Measurements from ENCODE around the gene MIER2.
"Not testable (repeated sequence)": the region's sequence is repeated elsewhere in the genome, so short reads cannot be mapped to it uniquely, and the experiment has no call there.

Gene MIER2

DNA sequence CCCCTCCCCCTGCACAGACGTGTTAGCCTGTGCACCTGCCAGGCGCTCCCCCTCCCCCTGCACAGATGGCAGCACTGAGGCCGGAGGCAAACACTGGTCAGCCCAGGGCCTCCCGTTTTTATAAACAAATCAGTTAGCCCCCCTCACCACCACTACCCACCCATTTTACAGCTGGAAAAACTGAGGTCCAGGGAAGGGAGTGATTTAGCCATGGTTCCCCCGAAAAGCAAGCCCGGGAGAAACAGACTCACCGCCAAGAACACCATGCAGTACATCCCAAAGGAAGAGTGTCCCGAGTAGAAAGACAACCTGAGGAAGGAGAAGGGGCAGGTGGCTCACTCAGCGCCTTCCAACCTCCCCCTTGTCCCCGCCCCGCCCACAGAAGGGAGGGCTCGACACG is 62.1 kb downstream of the MIER2 start:
- Mint-ChIP-seq H3K4me3 (no peak overlapping the region), H3K4me1 (no peaks in the 10 kb centered on the region), H3K27me3 (peaks cover 40% of the 10 kb centered on the region), H3K27ac (no peak overlapping the region), H3K9me3 (no peaks in the 10 kb centered on the region)
- no peak for ATAC-seq
- no peak for DNase-seq

DNA sequence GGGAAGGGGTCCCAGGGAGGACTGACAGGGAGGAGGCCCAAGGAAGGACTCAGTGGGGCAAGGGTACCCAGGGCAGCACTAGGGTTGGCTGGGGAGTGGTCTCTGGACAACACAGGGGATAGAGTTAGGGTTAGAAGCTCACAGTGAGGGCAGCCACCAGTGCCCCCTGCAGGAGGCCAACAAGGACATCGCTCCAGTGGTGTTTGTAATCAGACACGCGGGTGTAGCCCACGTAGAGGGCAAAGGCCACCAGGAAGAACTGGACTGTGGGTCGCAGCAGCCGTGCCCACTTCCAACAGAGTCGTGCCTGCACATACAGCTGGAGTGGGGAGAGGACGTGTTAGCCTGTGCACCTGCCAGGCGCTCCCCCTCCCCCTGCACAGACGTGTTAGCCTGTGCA is 62.6 kb downstream of the MIER2 start:
- Mint-ChIP-seq H3K4me1 (no peaks in the 10 kb centered on the region), H3K27ac (no peak overlapping the region), H3K4me3 (no peak overlapping the region), H3K27me3 (peaks cover 44% of the 10 kb centered on the region), H3K9me3 (no peaks in the 10 kb centered on the region)
- ATAC-seq (no peak), DNase-seq (no peak)

DNA sequence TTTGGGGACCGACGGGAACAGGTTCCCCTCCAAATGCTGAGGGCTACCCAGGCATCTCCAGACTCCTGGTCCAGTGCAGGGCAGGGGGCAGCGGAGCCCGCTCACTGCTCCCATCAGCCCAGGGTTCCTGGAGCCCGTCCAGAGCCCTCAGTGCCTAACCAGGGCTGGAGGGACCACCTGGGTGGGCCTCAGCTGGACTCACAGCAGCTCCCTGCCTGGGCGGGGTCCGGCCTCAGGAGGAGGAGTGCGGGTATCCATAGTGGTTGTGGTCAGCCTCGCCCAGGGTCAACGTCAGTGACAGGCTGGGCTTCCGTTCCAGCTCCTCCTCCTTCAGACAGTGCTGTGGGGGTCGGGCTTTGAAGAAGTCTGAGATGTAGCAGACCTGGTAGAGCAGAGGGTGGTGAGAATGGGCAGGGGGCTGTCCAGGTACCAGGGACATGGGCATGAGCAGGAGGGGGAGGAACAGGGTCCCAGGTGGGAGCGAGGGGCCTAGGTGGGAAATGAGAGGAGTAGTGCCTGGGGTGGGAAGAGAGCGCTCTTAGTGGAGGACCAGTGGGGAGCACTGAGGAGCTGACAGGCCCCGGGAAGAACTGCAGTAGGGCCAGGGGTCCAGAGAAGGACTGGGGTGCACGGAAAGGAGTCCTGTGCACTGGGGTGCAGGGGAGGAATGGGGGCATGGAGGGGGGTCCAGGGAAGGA is 63.3 kb downstream of the MIER2 start:
- no peaks in the 10 kb centered on the region for H3K9me3 Mint-ChIP-seq
- DNase-seq (no peak), ATAC-seq (no peak)
- no peaks in the 10 kb centered on the region for H3K4me1 Mint-ChIP-seq
- H3K27me3 Mint-ChIP-seq = peaks cover 46% of the 10 kb centered on the region
- no peak overlapping the region for H3K27ac Mint-ChIP-seq
- H3K4me3 Mint-ChIP-seq = no peak overlapping the region

DNA sequence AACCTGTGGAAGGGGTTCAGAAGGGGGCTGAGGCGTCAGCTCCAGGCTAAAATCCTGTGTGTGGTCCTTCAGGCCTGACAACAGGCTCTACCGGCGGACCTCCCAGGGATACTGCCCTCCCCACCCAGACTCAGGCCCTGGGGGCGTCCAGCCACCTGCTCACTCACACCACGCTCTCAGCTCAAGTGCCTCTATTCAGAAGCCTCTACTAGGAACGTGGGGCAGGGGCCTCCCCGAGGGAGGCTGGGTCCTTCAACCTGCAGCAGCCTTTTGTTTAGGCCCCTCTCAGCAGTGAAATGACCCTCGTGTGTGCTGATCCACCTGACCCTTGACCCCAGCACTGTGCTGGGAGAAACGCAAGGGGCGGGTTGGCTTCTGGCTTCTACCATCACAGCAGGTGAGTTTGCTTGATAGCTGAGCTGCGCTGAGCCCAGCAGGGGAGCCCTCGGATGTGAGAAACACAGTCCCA is 64.0 kb downstream of the MIER2 start:
- Mint-ChIP-seq H3K4me1 (no peaks in the 10 kb centered on the region), H3K4me3 (no peak overlapping the region), H3K27ac (no peak overlapping the region), H3K27me3 (peaks cover 54% of the 10 kb centered on the region), H3K9me3 (no peaks in the 10 kb centered on the region)
- ATAC-seq = no peak
- DNase-seq = no peak

DNA sequence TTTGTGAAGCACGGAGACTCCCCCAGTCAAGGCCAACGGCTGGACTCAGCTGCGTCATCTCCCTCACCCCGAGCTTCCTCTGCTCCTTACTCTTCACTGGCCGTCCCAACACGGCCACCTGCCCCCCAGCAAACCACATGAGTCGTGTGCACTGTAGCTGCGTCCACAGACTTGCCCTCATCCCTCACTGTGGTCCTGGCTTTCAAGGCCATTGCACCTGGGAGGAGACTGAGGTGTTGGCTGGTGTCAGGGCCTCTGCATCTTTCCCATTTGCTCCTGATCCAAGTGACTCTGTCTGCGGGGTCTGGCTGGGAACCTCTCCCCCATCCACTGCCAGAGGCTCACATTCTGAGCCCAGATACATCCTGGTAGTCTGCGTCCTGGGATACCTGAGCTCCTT is 64.9 kb downstream of the MIER2 start:
- H3K4me3 Mint-ChIP-seq = no peak overlapping the region
- ATAC-seq (no peak), DNase-seq (peak in 1 of 2 donors; percentile 8)
- no peaks in the 10 kb centered on the region for H3K4me1 Mint-ChIP-seq
- H3K9me3 Mint-ChIP-seq = no peaks in the 10 kb centered on the region
- peaks cover 63% of the 10 kb centered on the region for H3K27me3 Mint-ChIP-seq
- no peak overlapping the region for H3K27ac Mint-ChIP-seq

DNA sequence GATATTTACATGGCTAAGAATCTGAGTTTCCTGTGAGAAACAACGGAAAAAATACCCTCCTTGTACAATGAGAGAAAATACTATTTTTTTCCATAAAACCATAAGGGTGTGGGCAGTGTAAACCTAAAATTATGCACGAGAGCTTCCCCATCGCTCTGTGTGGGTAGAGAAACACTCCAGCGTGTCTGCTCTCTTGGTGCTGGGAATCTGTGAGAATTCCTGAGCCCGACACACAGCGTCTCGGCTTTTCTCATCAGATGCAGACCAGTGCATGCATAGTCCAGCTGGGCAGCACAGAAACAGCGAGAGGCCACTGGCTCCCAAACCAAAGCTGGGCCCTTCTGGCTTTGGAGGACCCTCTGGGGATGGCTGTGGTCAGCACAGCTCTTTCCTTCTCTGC is 65.4 kb downstream of the MIER2 start:
- Mint-ChIP-seq H3K27ac (no peak overlapping the region), H3K9me3 (no peaks in the 10 kb centered on the region), H3K4me1 (no peaks in the 10 kb centered on the region), H3K4me3 (no peak overlapping the region), H3K27me3 (peaks cover 65% of the 10 kb centered on the region)
- ATAC-seq (no peak), DNase-seq (peak in 1 of 2 donors; percentile 2)

DNA sequence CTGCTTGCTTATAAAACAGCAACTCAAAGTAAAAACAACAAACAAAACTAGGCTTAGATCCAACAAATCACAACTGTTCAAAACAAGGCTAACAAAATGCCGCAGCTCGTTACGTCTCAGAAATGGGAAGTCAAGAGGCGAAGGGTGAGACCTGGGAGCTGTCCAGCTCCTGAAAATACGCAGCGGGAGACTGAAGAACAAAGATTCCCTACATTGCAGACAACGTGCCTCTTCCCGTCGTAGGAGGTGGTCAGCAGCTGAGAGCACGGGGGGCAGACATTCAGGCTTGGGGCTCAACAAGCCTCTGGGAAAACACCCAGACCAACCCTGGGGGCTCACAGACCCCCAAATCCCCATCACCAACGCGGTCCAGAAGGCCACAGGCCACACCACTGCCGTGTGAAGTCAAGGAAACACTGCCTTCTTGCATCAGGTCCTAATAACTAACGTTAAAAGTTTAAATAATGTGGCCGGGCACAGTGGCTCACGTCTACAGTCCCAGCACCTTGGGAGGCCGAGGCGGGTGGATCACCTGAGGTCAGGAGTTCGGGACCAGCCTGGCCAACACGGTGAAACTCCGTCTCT is 66.9 kb downstream of the MIER2 start:
- Mint-ChIP-seq H3K4me1 (no peaks in the 10 kb centered on the region), H3K4me3 (no peak overlapping the region), H3K9me3 (no peaks in the 10 kb centered on the region), H3K27ac (no peak overlapping the region), H3K27me3 (peaks cover 64% of the 10 kb centered on the region)
- ATAC-seq (no peak), DNase-seq (peak in 1 of 2 donors; percentile 6)

DNA sequence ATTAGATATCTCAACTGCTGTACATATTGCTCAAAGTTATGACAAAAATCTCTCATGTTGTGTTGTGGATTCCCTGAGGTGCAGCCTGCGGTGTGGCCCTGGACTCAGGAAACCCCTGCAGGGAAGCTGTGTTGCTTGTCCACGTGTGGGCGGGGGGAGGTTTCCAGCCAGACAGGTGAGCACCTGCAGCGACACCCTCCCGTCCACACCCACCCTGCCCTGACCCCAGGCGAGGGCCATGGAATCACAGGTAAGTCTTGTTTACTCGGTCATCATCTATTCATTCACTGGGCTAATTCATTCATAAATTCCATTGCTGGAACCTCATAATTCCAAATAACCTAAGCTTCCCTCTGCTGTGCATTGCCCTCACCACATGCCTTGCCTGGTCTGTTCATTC is 67.5 kb downstream of the MIER2 start:
- DNase-seq (peak in 1 of 2 donors; percentile 6), ATAC-seq (no peak)
- no peak overlapping the region for H3K4me3 Mint-ChIP-seq
- H3K27ac Mint-ChIP-seq = no peak overlapping the region
- H3K9me3 Mint-ChIP-seq = no peaks in the 10 kb centered on the region
- peaks cover 68% of the 10 kb centered on the region for H3K27me3 Mint-ChIP-seq
- no peaks in the 10 kb centered on the region for H3K4me1 Mint-ChIP-seq

DNA sequence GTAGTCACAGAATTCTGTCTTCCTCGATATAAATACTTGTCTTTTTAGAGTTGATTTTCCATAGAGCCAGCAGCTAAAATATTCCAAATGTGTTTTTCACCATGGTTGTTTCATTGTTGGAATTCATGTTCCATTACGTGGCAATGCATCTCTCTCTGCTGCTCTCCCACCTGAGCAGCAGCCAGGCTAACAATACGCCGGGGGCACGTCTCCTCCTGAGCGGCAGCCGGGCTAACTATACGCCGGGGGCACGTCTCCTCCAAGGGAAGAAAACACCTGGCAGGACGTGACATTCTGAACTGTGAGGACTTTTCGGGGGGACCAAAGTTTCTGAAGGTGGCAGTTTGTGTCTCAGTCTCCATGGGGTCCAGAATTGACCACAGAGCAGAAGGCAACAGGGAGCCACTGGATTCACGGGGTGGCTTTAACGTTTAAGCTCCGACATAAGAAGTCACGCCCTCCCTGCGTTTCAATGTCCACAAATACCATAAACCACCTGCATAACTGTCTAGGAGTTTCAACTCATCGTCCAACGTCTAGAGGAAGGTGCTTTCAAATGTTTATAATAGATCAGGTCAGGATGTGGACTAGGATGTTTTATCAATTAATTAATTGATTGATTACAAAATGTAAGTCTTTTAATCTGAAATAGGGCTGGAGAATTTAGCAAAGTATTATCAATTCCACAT is 68.5 kb downstream of the MIER2 start:
- no peaks in the 10 kb centered on the region for H3K4me1 Mint-ChIP-seq
- no peak overlapping the region for H3K27ac Mint-ChIP-seq
- peaks cover 73% of the 10 kb centered on the region for H3K27me3 Mint-ChIP-seq
- DNase-seq = peak in 1 of 2 donors; percentile 4
- no peak for ATAC-seq
- no peaks in the 10 kb centered on the region for H3K9me3 Mint-ChIP-seq
- H3K4me3 Mint-ChIP-seq = no peak overlapping the region

DNA sequence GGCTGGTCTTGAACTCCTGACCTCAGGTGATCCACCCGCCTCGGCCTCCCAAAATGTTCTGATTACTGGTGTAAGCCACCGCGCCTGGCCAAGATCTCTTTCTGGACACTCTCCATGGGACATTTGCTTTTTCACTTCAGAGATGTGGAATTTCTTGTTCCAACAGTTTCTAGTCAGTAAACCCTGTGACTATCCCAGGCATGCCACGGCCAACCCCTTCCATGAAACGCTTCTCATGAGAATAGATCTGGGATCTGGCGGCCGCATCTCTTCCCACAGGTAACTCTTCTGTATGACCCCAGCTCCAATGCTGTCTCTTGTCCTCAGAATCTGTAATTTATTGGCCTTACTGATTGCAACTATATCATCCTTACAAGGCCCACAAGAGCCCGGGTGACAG is 69.6 kb downstream of the MIER2 start:
- peaks cover 74% of the 10 kb centered on the region for H3K27me3 Mint-ChIP-seq

DNA sequence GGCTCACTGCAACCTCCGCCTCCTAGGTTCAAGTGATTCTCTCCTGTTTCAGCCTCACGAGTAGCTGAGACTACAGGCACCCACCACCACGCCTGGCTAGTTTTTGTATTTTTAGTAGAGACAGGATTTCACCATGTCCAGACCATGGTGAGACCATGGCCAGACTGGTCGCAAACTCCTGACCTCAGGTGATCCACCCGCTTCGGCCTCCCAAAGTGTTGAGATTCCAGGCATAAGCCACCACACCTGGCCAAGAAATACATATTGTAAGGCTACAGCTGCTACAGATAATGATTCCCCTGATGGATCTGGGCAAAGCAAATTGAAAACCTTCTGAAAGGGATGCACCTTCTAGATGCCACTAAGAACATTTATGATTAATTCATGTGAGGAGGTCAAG is 71.2 kb downstream of the MIER2 start:
- DNase-seq = no peak
- Mint-ChIP-seq H3K9me3 (no peaks in the 10 kb centered on the region), H3K27me3 (peaks cover 77% of the 10 kb centered on the region), H3K4me1 (no peaks in the 10 kb centered on the region), H3K4me3 (no peak overlapping the region), H3K27ac (no peak overlapping the region)
- ATAC-seq = no peak

More for the DNA sequence above, 69.6 kb downstream of the MIER2 start:
- Mint-ChIP-seq H3K9me3 (no peaks in the 10 kb centered on the region), H3K27ac (no peak overlapping the region), H3K4me3 (no peak overlapping the region), H3K4me1 (no peaks in the 10 kb centered on the region)
- peak in 1 of 2 donors; percentile 2 for DNase-seq
- ATAC-seq = no peak

DNA sequence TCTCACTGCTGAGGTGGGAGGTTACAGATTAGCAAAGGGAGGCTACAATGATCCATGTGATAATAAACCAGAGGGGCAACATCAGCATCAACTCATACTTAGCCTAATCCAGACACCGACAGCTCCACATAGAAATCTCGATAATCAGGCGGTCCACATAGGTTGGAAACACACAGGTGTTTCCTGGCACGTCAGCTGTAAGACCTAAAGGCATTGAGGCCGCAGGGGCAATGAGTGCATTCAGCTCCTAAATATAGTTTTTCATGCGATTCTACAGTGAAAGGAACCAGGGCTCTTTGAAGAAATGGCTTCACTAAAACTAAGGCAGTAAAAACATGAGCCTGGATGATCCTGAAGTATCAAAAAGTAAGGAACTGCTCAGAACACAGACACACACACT is 72.7 kb downstream of the MIER2 start:
- Mint-ChIP-seq H3K27ac (no peak overlapping the region), H3K4me3 (no peak overlapping the region), H3K4me1 (peaks cover 8% of the 10 kb centered on the region), H3K9me3 (no peaks in the 10 kb centered on the region), H3K27me3 (peaks cover 77% of the 10 kb centered on the region)
- DNase-seq (no peak), ATAC-seq (no peak)

DNA sequence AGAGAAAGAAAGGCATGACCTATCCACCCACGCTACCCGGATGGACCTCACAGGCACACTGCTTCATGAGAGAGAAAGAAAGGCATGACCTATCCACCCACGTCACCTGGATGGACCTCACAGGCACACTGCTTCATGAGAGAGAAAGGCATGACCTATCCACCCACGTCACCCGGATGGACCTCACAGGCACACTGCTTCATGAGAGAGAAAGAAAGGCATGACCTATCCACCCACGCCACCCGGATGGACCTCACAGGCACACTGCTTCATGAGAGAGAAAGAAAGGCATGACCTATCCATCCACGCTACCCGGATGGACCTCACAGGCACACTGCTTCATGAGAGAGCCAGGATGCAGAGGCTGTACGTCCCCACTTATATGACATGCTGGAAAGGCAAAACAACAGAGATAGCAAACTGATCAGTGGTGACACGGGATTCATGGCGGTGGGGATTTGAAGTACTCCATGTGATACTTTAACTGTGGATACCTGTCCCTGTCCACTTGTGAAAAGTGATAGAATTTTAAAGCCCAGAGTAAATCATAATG is 73.8 kb downstream of the MIER2 start:
- H3K4me1 Mint-ChIP-seq = peaks cover 13% of the 10 kb centered on the region
- DNase-seq, ATAC-seq, H3K27ac Mint-ChIP-seq, H3K4me3 Mint-ChIP-seq, H3K9me3 Mint-ChIP-seq: not testable (repeated sequence)
- H3K27me3 Mint-ChIP-seq = peaks cover 80% of the 10 kb centered on the region

DNA sequence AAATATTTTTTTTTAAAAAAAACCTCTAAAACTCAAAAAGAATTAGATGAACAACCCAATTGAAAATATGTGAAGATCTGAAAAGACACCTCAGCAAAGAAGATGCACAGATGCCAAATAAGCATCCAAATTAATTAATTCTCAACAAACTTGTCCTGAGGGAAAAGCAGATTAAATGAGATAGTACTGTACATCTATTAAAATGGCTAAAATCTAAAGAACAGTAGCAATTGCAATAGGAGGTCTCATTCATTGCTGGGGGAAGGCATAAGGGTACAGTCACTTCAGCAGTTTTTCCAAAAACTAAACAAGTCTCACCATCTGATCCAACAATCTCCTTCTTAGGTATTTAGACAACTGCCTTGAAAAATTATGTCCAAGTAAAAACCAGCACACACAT is 75.4 kb downstream of the MIER2 start:
- Mint-ChIP-seq H3K27ac (no peak overlapping the region), H3K4me1 (peaks cover 13% of the 10 kb centered on the region), H3K9me3 (no peaks in the 10 kb centered on the region), H3K27me3 (peaks cover 79% of the 10 kb centered on the region), H3K4me3 (no peak overlapping the region)
- DNase-seq (no peak), ATAC-seq (no peak)

DNA sequence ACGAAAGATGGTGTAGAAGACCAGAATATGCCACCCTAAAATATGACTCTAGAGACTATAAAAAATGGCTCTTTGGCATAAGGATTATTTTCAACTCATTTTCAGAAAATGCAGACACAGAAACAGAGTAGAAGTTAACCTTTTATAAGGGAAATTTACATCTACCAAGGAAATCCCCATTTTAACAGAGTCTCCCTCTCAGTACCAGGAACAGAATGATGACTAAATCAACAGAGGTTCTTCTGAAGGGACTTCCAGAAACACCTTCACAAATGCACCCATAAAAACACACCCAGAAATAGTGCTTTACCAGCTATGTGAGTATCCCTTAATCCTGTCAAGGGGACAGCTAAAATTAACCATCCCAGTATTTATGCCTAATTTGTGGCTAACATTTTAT is 82.5 kb downstream of the MIER2 start:
- ATAC-seq (peak; percentile 83), DNase-seq (no peak)
- peak overlapping the region in 1 of 2 donors; percentile 86 for H3K27ac Mint-ChIP-seq
- H3K4me1 Mint-ChIP-seq = peaks cover 24% of the 10 kb centered on the region
- no peaks in the 10 kb centered on the region for H3K9me3 Mint-ChIP-seq
- H3K4me3 Mint-ChIP-seq = peak overlapping the region; percentile 47 to 54
- peaks cover 57% of the 10 kb centered on the region for H3K27me3 Mint-ChIP-seq

DNA sequence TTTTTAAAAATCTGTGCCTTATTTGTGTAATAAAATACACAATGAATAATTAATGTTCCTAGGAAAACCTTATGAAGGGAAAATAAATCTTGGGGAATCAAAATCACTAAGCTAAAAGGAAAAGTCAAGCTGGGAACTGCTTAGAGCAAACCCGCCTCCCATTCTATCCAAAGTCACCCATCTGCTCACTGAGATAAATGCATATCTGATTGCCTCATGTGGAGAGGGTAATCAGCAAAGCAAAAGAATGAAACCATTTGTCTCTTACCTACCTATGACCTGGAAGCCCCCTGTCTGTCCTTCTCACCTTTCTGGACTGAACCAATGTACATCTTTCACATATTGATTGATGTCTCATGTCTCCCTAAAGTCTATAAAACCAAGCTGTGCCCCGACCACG is 87.8 kb downstream of the MIER2 start:
- H3K9me3 Mint-ChIP-seq = not testable (repeated sequence)
- peaks cover 61% of the 10 kb centered on the region for H3K27me3 Mint-ChIP-seq

More for the DNA sequence above, 87.8 kb downstream of the MIER2 start:
- H3K27ac Mint-ChIP-seq, DNase-seq, H3K4me1 Mint-ChIP-seq, ATAC-seq, H3K4me3 Mint-ChIP-seq: not testable (repeated sequence)

Data from stimulated activated naive CD8-positive, alpha-beta T cell treated with anti-CD3 and anti-CD28 coated beads, Interleukin-15, amount 100 ng/mL, for 72 hours (primary cell).